Heart left ventricle (tissue), 13 donors: ENCODE measurements around the gene CYP39A1.

ENCODE experiments used
- CTCF ChIP-seq, 12 donors: fragments of 200-600 bp; sonication (generic) in 4 of 12; IDR thresholded peaks; one replicate each; pipeline versions ENCODE4 v1.5.0 to v1.8.0; 2018 to 2022; ENCODE audit warnings: antibody characterized with exemption in 12 of 12, mild to moderate bottlenecking in 5 of 12
- POLR2A ChIP-seq, 2 donors: fragments of 450-650 bp; IDR thresholded peaks; one replicate each; pipeline ENCODE4 v1.6.1; 2017; ENCODE audit warnings: antibody characterized with exemption in 2 of 2, mild to moderate bottlenecking in 2 of 2, moderate library complexity in 2 of 2
- donor health status: ischemic (EF 13 %, LVEDD 7.1; RV severe dilation, severe dysfunction).
- donor health status: DM: no; HTN: yes; CAD: no.
- donor health status: DM: no; HTN: no; CAD: no.
- donor health status: ischemic (EF 25% LVEDD 6.9; RV normal size, moderate dysfunction).
- donor health status: ischemic (EF 25% LVEDD 5.7; RV mildly dilated, moderate dysfunction).
- donor health status: ischemic (EF 35%, LVEDD 5.7; RV mildly dilated, moderate dysfunction).
- donor health status: nonischemic (EF 11% LVEDD 7.7; RV severe dilation, severe dysfunction).
- donor health status: DM: yes; HTN: yes; CAD: no.
- donor health status: PGD.
- donor health status: ischemic (EF 29% LVEDD 5.4; RV normal size, mild dysfunction).
- donor health status: nonischemic (EF 23%, LVEDD 6.1; RV moderate dilation, normal function).

GRCh38 chr6:46504242-46504641 lies 148.4 kb downstream of the CYP39A1 start:
- TF ChIP-seq CTCF (IDR thresholded peaks at IDR 0.05) = no peak
- no peak for TF ChIP-seq POLR2A (IDR thresholded peaks at IDR 0.05)
